IMR-90 (cell line): ENCODE data around the gene CAST. TPM values are rescaled to one million over a fixed set of nuclear protein-coding genes. Genes with fewer than 3 reads are reported as not detected.

ENCODE experiments used
- ATAC-seq: fragments of 200-7000 bp; cut with Tn5 transposase; 2 replicates; pipeline ENCODE4 v1.9.1; 2020; ENCODE audit warnings: low read depth, mild to moderate bottlenecking, moderate library complexity
- BruUV-seq: library from RNA; stranded (reverse); fragments of 400-500 nt; replicated peaks from 2 replicates; lab custom pipeline; 2021; lab: Mats Ljungman, UMichigan
- CTCF ChIA-PET: fragments of 300-600 bp; formaldehyde crosslinking; extraction: SDS; loops from one replicate; lab custom pipeline; 2021; ENCODE audit warnings: antibody characterized with exemption; lab: Yijun Ruan, JAX
- POLR2A ChIA-PET: fragments of 300-600 bp; sonication (Branson Sonifier 250); formaldehyde crosslinking; loops from one replicate; lab custom pipeline; 2022; ENCODE audit warnings: antibody characterized with exemption; ENCODE audit not compliant: unreplicated experiment; lab: Charles Lee
- DNase-seq: peaks from one replicate; pipeline ENCODE4 v3.0.0; 2013
- H2AFZ ChIP-seq: replicated peaks from 2 replicates; pipeline ENCODE3; 2013; ENCODE audit warnings: low read length, mild to moderate bottlenecking; ENCODE audit not compliant: poor library complexity
- H2AK5ac ChIP-seq: 2 replicates; pipeline ENCODE4 v1.6.1; 2013; ENCODE audit warnings: low read depth, low read length, inconsistent platforms
- H2AK9ac ChIP-seq: replicated peaks from 2 replicates; pipeline ENCODE3; 2013; ENCODE audit warnings: mild to moderate bottlenecking, low read depth, low read length, moderate library complexity; ENCODE audit not compliant: poor library complexity
- H2BK120ac ChIP-seq: 2 replicates; pipeline ENCODE4 v1.6.1; 2013; ENCODE audit warnings: low read depth, low read length, inconsistent platforms
- H2BK15ac ChIP-seq: 3 replicates; pipeline ENCODE4 v1.6.1; 2013; ENCODE audit warnings: low read depth, low read length, inconsistent platforms
- H2BK20ac ChIP-seq: 2 replicates; pipeline ENCODE4 v1.6.1; 2013; ENCODE audit warnings: low read depth, mild to moderate bottlenecking, inconsistent platforms, low read length, moderate library complexity
- H2BK5ac ChIP-seq: 2 replicates; pipeline ENCODE4 v1.6.1; 2013; ENCODE audit warnings: mild to moderate bottlenecking, low read depth, low read length, inconsistent platforms; ENCODE audit not compliant: poor library complexity, severe bottlenecking
- H3K14ac ChIP-seq: replicated peaks from 2 replicates; pipeline ENCODE4 v1.6.1; 2013; ENCODE audit warnings: low read depth, low read length, inconsistent platforms
- H3K18ac ChIP-seq: 2 replicates; pipeline ENCODE4 v1.6.1; 2013; ENCODE audit warnings: low read depth, low read length, control low read depth
- H3K23ac ChIP-seq: 2 replicates; pipeline ENCODE4 v1.6.1; 2013; ENCODE audit warnings: low read depth, low read length, inconsistent platforms
- H3K27ac ChIP-seq: 2 replicates; pipeline ENCODE4 v1.5.1; 2013; ENCODE audit warnings: mild to moderate bottlenecking, control low read depth, low read length; ENCODE audit not compliant: insufficient read depth
- H3K27me3 ChIP-seq: 2 replicates; pipeline ENCODE4 v1.6.1; 2013; ENCODE audit warnings: low read length; ENCODE audit not compliant: control insufficient read depth, insufficient read depth
- H3K36me3 ChIP-seq: 2 replicates; pipeline ENCODE4 v1.6.1; 2013; ENCODE audit warnings: low read length, mixed read lengths; ENCODE audit not compliant: control insufficient read depth, insufficient read depth
- H3K4ac ChIP-seq: 2 replicates; pipeline ENCODE4 v1.6.1; 2013; ENCODE audit warnings: low read depth, low read length, inconsistent platforms
- H3K4me1 ChIP-seq: 2 replicates; pipeline ENCODE4 v1.6.1; 2013; ENCODE audit warnings: low read length, mixed read lengths; ENCODE audit not compliant: control insufficient read depth, insufficient read depth
- H3K4me2 ChIP-seq: 2 replicates; pipeline ENCODE4 v1.6.1; 2013; ENCODE audit warnings: low read depth, mild to moderate bottlenecking, control low read depth, low read length, moderate library complexity
- H3K4me3 ChIP-seq: 2 replicates; pipeline ENCODE4 v1.5.1; 2013; ENCODE audit warnings: low read depth, mild to moderate bottlenecking, control low read depth, low read length, moderate library complexity; ENCODE audit not compliant: insufficient read depth
- H3K56ac ChIP-seq: 2 replicates; pipeline ENCODE4 v1.6.1; 2013; ENCODE audit warnings: low read length, inconsistent platforms; ENCODE audit not compliant: insufficient read depth; ENCODE audit errors: extremely low read depth
- H3K79me1 ChIP-seq, 2 experiments: 2 replicates each; pipeline ENCODE4 v1.6.1; 2013; ENCODE audit warnings: low read length in 2 of 2, inconsistent platforms in 1 of 2, low read depth in 1 of 2
- H3K9ac ChIP-seq: 2 replicates; pipeline ENCODE4 v1.6.1; 2013; ENCODE audit warnings: low read depth, low read length, control low read depth
- H3K9me1 ChIP-seq: 2 replicates; pipeline ENCODE4 v1.6.1; 2013; ENCODE audit warnings: low read length, inconsistent platforms; ENCODE audit not compliant: insufficient read depth
- H3K9me3 ChIP-seq: 2 replicates; pipeline ENCODE4 v1.6.1; 2013; ENCODE audit warnings: low read length; ENCODE audit not compliant: control insufficient read depth, insufficient read depth
- H4K20me1 ChIP-seq: 2 replicates; pipeline ENCODE4 v1.6.1; 2013; ENCODE audit warnings: low read length, inconsistent platforms; ENCODE audit not compliant: insufficient read depth
- H4K5ac ChIP-seq: 2 replicates; pipeline ENCODE4 v1.6.1; 2013; ENCODE audit warnings: mild to moderate bottlenecking, low read depth, low read length, control low read depth
- H4K8ac ChIP-seq, 2 experiments: 2 replicates each; pipeline ENCODE4 v1.6.1; 2013; ENCODE audit warnings: low read depth in 2 of 2, low read length in 2 of 2, control low read depth in 1 of 2, inconsistent platforms in 1 of 2
- H4K91ac ChIP-seq: 2 replicates; pipeline ENCODE4 v1.6.1; 2013; ENCODE audit warnings: low read depth, low read length, inconsistent platforms; ENCODE audit not compliant: insufficient read depth
- RFX5 ChIP-seq: IDR thresholded peaks from 2 replicates; pipeline ENCODE4 v1.8.0; 2012; ENCODE audit warnings: low read depth, mild to moderate bottlenecking, low read length, moderate library complexity
- WGBS, 2 experiments: methylation state at CpG; one replicate each; pipeline versions ENCODE4 v1.1.5 to v1.1.7; 2013; ENCODE audit warnings: missing lambda C conversion rate in 2 of 2; ENCODE audit not compliant: insufficient read length in 1 of 2; ENCODE audit errors: extremely low coverage in 2 of 2; 5-methylcytosine and 5-hydroxymethylcytosine counted together
- dilution Hi-C: fragments of 300-500 bp; cut with HindIII; formaldehyde crosslinking; loops from one replicate; pipeline ENCODE4 v1.14.3; 2018; ENCODE audit warnings: low sequenced_read_pairs; ENCODE audit not compliant: unreplicated experiment
- in situ Hi-C: fragments of 300-500 bp; cut with MboI; formaldehyde crosslinking; loops from 3 replicates; pipeline ENCODE4 v1.14.3; 2019; ENCODE audit warnings: low sequenced_read_pairs, inconsistent platforms, mixed read lengths
- intact Hi-C: fragments of 100-400 bp; cut with micrococcal nuclease; formaldehyde crosslinking; loops from 2 replicates; pipeline ENCODE4 v1.10.0; 2022
- polyA plus RNA-seq, 3 experiments: library from polyadenylated mRNA; depleted of rRNA; stranded (reverse); fragments of >200 nt; gene quantifications; 2 replicates each; pipeline ENCODE4 v1.2.3, GENCODE V29; 2012; ENCODE audit warnings: low replicate concordance in 1 of 3
- total RNA-seq: library from RNA; depleted of rRNA; stranded (reverse); fragments of >200 nt; gene quantifications from 2 replicates; pipeline ENCODE4 v1.2.3, GENCODE V29; 2012

CAST gene
- total and polyA plus RNA-seq, 2 of the 4 experiments (the other 2 are of a cell fraction) = 91.3 to 128 TPM

DNA sequence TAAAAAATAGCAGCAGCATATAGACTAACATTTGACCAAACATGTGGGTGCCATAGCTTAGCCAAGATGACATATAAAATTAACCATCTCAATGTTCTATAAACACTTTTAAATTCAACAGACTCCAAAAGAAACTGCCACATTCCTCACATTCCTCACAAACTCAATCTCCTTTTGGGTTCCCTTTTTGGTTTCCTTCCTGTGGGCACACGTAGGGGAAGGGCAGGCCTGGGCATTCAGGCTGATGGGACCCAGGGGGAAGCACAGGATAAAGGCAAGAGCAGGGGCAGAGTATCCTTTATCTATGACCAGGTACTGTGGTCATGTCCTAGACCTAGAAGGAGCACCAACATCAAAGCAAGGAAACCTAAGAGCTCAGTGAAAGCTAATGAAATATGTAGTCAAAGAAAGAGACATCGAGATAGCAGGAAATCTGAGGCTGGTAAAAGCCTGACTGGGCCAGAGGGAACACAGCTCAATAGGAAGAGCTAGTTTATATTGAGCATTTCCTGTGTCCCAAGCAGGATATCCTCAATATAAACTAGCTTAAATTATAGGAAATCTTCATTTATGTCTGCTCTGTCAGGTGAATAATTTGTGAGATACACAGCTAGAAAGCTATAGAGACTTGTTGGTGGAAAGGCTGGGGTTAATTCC lies 159.2 kb downstream of the CAST start:
- WGBS, 2 experiments = no CpG with 5 or more reads among the region's 2 CpGs
- peaks cover 7% of the 10 kb centered on the region; the same call in 1 of the 2 replicates for H3K9me1 ChIP-seq
- no peak overlapping the region for H3K27ac ChIP-seq
- H2BK120ac ChIP-seq = peak overlapping the region; percentile 89
- ATAC-seq (peak; percentile 45), DNase-seq (peak; percentile 16)
- H4K91ac ChIP-seq = peak overlapping the region; percentile 67
- H3K23ac ChIP-seq = peak overlapping the region; percentile 44; the same call in 1 of the 2 replicates
- H4K20me1 ChIP-seq = no peaks in the 10 kb centered on the region
- no peaks in the 10 kb centered on the region for H3K9me3 ChIP-seq
- no peak overlapping the region for H3K4me3 ChIP-seq
- CTCF ChIA-PET = interaction anchor here (1.5 kb wide), 1 partner anchor 30 kb away, joined by 4 read pairs; no protein-coding TSS in a partner anchor
- H3K4ac ChIP-seq = peak overlapping the region; percentile 90
- no peaks in the 10 kb centered on the region for H3K27me3 ChIP-seq
- H2BK20ac ChIP-seq = peak overlapping the region; percentile 87
- peak overlapping the region; percentile 46 for H2AK5ac ChIP-seq
- H3K4me1 ChIP-seq = peaks cover 10% of the 10 kb centered on the region
- H3K4me2 ChIP-seq = peak overlapping the region; percentile 18; the same call in 1 of the 2 replicates
- H4K8ac ChIP-seq = peak overlapping the region; percentile 35 to 85
- H3K14ac ChIP-seq = peak overlapping the region; percentile 77
- in situ Hi-C loops = no loop called here
- H3K9ac ChIP-seq = no peak overlapping the region
- H4K5ac ChIP-seq = peak overlapping the region; percentile 3; the same call in 1 of the 2 replicates
- no peaks in the 10 kb centered on the region for H3K36me3 ChIP-seq
- TF ChIP-seq RFX5 = no peak
- dilution Hi-C loops = no loop called here
- H2AFZ ChIP-seq = peak overlapping the region; percentile 76
- H2AK9ac ChIP-seq = peak overlapping the region; percentile 47
- H3K18ac ChIP-seq = peak overlapping the region; percentile 87; the same call in 1 of the 2 replicates
- no TSS peak for BruUV-seq
- intact Hi-C loops = no loop called here
- POLR2A ChIA-PET = interaction anchor here (2.2 kb wide), 1 partner anchor 13 kb away, joined by 6 read pairs; the partner anchor contains the start of gene ERAP1
- peak overlapping the region; percentile 81 for H3K56ac ChIP-seq
- peak overlapping the region; percentile 87 for H2BK15ac ChIP-seq
- H3K79me1 ChIP-seq = no peaks in the 10 kb centered on the region
- peak overlapping the region; percentile 39 for H2BK5ac ChIP-seq
